CD8-positive, alpha-beta memory T cell (primary cell): ENCODE results near the gene HOXC13. TPM values are rescaled to one million over a fixed set of nuclear protein-coding genes. Genes with fewer than 3 reads are reported as not detected.

Experiments used
- CTCF ChIA-PET: fragments of 350-600 bp; sonication (Branson Sonifier 250); formaldehyde crosslinking; loops from one replicate; lab custom pipeline; 2021; ENCODE audit warnings: antibody characterized with exemption; lab: Charles Lee
- POLR2A ChIA-PET: fragments of 350-600 bp; sonication (Branson Sonifier 250); formaldehyde crosslinking; loops from one replicate; lab custom pipeline; 2021; ENCODE audit warnings: antibody characterized with exemption; lab: Charles Lee
- DNase-seq, 5 donors: peaks; one replicate each; pipeline versions ENCODE4 v3.0.0 to v3.0.0-alpha.2; 2020 to 2022; ENCODE audit warnings: mixed read lengths in 1 of 5
- H3K27ac ChIP-seq: one replicate; pipeline ENCODE4 v1.7.0; 2013; ENCODE audit warnings: low read depth, mild to moderate bottlenecking, low read length, moderate library complexity
- H3K27me3 ChIP-seq: 2 replicates; pipeline ENCODE4 v1.7.0; 2013; ENCODE audit warnings: low read length, mild to moderate bottlenecking; ENCODE audit not compliant: insufficient read depth, poor library complexity, severe bottlenecking
- H3K36me3 ChIP-seq: 2 replicates; pipeline ENCODE4 v1.7.0; 2013; ENCODE audit warnings: mild to moderate bottlenecking, low read length, moderate library complexity; ENCODE audit not compliant: insufficient read depth
- H3K4me1 ChIP-seq: 2 replicates; pipeline ENCODE4 v1.7.0; 2013; ENCODE audit warnings: mild to moderate bottlenecking, low read length, moderate library complexity; ENCODE audit not compliant: insufficient read depth
- H3K4me3 ChIP-seq: 2 replicates; pipeline ENCODE4 v1.7.0; 2013; ENCODE audit warnings: mild to moderate bottlenecking, low read length
- H3K9me3 ChIP-seq: 2 replicates; pipeline ENCODE4 v1.7.0; 2013; ENCODE audit warnings: mild to moderate bottlenecking, low read length
- H3K27ac Mint-ChIP-seq, 8 donors: one replicate each; pipeline ENCODE4 v1.8.0; 2020 to 2021; ENCODE audit warnings: mixed read lengths in 8 of 8, mild to moderate bottlenecking in 6 of 8, inconsistent platforms in 3 of 8, moderate library complexity in 3 of 8
- H3K27me3 Mint-ChIP-seq, 2 donors: one replicate each; pipeline ENCODE4 v1.8.0; 2020 to 2021; ENCODE audit warnings: mixed read lengths in 2 of 2, mild to moderate bottlenecking in 1 of 2, moderate library complexity in 1 of 2
- H3K36me3 Mint-ChIP-seq, 3 donors: one replicate each; pipeline ENCODE4 v1.8.0; 2020 to 2021; ENCODE audit warnings: mixed read lengths in 3 of 3, inconsistent platforms in 1 of 3, mild to moderate bottlenecking in 1 of 3
- H3K4me1 Mint-ChIP-seq, 3 donors: one replicate each; pipeline ENCODE4 v1.8.0; 2020 to 2021; ENCODE audit warnings: mixed read lengths in 3 of 3, inconsistent platforms in 1 of 3, mild to moderate bottlenecking in 1 of 3
- H3K4me3 Mint-ChIP-seq, 7 donors: one replicate each; pipeline ENCODE4 v1.8.0; 2020 to 2021; ENCODE audit warnings: mixed read lengths in 7 of 7, mild to moderate bottlenecking in 6 of 7, moderate library complexity in 4 of 7, inconsistent platforms in 2 of 7
- H3K9me3 Mint-ChIP-seq, 5 donors: one replicate each; pipeline ENCODE4 v1.8.0; 2020 to 2022; ENCODE audit warnings: mixed read lengths in 5 of 5, mild to moderate bottlenecking in 3 of 5, moderate library complexity in 2 of 5, inconsistent platforms in 1 of 5
- polyA plus RNA-seq: library from polyadenylated mRNA; unstranded; fragments of 300-500 nt; fragmentation: Illumina TruSeq; gene quantifications from one replicate; pipeline ENCODE4 v1.2.3, GENCODE V29; 2021
- total RNA-seq, 2 experiments: library from RNA; stranded (reverse); gene quantifications; one replicate each; pipeline ENCODE4 v1.2.3, GENCODE V29; 2021

HOXC13 gene
- total and polyA plus RNA-seq, 3 experiments from 2014 or later, result not detected

DNA sequence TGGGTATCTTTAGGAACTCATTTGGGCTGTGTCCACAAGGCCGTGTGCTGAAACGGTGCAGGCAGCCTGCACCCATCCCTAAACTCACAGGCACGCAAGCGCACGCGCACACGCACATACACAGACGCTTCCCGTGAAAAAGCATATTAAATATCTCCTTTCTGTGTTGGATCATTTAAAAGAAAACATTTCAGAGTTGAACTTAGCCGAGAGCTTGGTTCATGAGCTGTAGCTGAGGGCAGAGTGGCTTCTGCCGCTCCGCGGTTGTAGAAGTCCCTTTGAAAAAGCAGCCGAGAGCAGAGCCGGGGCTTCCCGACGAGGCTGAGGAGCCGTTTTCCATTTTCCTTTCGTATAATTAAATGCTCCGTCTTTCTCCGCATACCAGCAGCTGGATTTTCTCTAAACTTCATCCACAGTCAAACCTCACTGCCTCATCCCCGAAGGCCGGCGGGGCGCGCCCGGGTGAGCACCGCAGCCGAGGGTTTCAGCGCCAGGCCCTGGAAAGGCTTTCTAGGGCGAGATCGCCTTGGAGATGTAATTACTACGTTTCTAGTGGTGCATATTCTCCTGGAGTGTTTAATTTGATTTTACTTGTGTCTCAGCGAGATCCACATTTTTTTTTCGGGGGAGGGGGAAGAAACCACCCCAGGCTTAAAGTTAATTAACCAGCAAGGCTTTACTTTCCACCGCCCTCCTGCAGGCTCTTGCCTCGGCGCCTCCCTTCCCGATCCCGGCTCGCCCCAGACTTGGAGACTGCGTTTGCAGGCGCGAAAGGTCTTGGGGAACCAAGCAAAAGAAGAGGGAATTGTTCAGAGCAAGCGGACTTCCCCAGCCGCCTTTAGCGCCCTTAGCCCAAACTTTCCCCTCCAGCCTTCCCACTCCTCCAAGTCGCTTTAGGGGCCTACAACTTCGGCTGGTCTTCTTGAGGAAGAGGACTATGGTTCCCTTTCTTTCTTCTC lies 3.0 kb upstream of the HOXC13 start:
- peaks cover 10% of the 10 kb centered on the region for H3K4me1 ChIP-seq
- DNase-seq, result no peak
- H3K4me3 ChIP-seq, result no peak overlapping the region
- ChIA-PET POLR2A (no interaction called here), CTCF (no interaction called here)
- H3K36me3 ChIP-seq, result no peaks in the 10 kb centered on the region
- H3K27ac ChIP-seq, result no peak overlapping the region
- H3K27me3 ChIP-seq, result peaks cover 67% of the 10 kb centered on the region
- Mint-ChIP-seq H3K27me3 (peaks cover 80 to 86% of the 10 kb centered on the region in 2 donors), H3K36me3 (no peaks in the 10 kb centered on the region), H3K27ac (peak overlapping the region in 2 of 8 donors; percentile 29 to 66), H3K9me3 (no peaks in the 10 kb centered on the region), H3K4me1 (peaks cover 11 to 18% (median 12%) of the 10 kb centered on the region in 3 donors), H3K4me3 (peak overlapping the region in 4 of 7 donors; percentile 12 to 44 (median 16))
- H3K9me3 ChIP-seq, result no peaks in the 10 kb centered on the region

DNA sequence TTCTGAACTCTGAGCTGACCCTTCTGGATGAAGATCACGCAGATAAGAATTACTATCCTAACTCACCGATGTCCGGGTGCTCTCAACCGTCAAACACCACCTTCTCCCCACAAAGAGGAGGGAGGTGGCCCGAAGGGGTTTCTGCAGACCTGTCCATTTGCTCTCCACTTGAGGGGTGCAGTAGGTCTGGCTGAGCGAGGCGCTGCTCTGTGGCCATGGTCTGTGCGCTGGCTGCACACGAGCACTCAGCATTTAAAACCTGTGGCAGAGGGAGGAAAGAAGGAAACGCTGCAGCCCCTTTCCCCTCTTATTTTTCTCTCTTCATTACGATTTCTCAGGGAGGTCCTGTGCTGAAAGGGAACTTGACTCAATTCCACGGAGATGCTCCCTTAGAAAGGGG lies 1.5 kb upstream of the HOXC13 start:
- H3K4me1 ChIP-seq, result peaks cover 10% of the 10 kb centered on the region
- H3K27ac ChIP-seq, result no peak overlapping the region
- H3K9me3 ChIP-seq, result no peaks in the 10 kb centered on the region
- peak overlapping the region in 2 of 8 donors; percentile 12 to 52 for H3K27ac Mint-ChIP-seq
- POLR2A ChIA-PET, result no interaction called here
- peaks cover 0 to 2% (median 0%) of the 10 kb centered on the region in 5 donors for H3K9me3 Mint-ChIP-seq
- H3K36me3 Mint-ChIP-seq, result no peaks in the 10 kb centered on the region
- no peak for DNase-seq
- H3K36me3 ChIP-seq, result no peaks in the 10 kb centered on the region
- H3K4me3 Mint-ChIP-seq, result peak overlapping the region in 2 of 7 donors; percentile 19 to 25
- H3K27me3 Mint-ChIP-seq, result peaks cover 85 to 88% of the 10 kb centered on the region in 2 donors
- CTCF ChIA-PET, result no interaction called here
- H3K27me3 ChIP-seq, result peaks cover 68% of the 10 kb centered on the region
- H3K4me1 Mint-ChIP-seq, result peaks cover 11 to 18% (median 12%) of the 10 kb centered on the region in 3 donors
- no peak overlapping the region for H3K4me3 ChIP-seq

DNA sequence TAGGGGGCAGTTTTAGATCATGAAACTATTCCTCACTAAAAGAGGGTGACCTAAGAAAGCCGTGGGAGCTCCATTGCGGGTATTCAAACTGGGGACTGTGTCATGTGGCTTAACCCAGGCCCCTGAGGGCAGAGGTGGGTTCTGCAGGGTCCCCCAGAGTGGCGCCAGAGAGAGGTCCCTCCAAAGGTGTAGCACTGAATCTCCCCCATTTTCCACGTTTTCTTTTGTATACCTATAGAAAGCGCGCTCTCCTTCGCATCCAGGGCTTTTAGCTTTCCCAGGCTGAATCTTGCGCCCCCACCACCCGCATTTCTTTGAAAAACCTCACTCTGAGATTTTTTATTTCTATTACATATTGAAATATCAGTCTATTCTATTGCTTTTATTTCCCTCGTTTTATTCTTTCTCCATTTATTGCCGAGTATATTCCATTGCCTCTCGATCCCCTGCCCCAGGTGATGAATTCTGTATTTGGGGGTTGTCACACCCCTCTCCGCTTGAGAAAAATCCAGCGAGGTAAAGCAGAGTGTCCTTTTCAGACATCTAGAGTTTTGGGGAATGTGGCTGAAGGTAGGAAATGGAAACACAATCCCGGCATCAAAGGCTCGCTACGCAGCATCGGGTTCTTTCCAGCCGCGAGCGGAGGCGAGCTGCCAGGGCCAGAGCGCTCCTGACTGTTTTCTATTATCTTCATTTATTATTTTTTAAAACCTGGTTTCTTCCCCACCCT lies 870 bp upstream of the HOXC13 start:
- ChIA-PET CTCF (no interaction called here), POLR2A (no interaction called here)
- Mint-ChIP-seq H3K9me3 (peaks cover 0 to 2% (median 0%) of the 10 kb centered on the region in 5 donors), H3K27me3 (peaks cover 85 to 88% of the 10 kb centered on the region in 2 donors), H3K4me3 (peak overlapping the region in 3 of 7 donors; percentile 16 to 23 (median 19)), H3K4me1 (peaks cover 11 to 18% (median 12%) of the 10 kb centered on the region in 3 donors), H3K36me3 (no peaks in the 10 kb centered on the region), H3K27ac (no peak overlapping the region)
- Histone ChIP-seq H3K36me3 (no peaks in the 10 kb centered on the region), H3K4me1 (peaks cover 10% of the 10 kb centered on the region), H3K27me3 (peaks cover 66% of the 10 kb centered on the region), H3K4me3 (no peak overlapping the region), H3K9me3 (no peaks in the 10 kb centered on the region), H3K27ac (no peak overlapping the region)
- no peak for DNase-seq

DNA sequence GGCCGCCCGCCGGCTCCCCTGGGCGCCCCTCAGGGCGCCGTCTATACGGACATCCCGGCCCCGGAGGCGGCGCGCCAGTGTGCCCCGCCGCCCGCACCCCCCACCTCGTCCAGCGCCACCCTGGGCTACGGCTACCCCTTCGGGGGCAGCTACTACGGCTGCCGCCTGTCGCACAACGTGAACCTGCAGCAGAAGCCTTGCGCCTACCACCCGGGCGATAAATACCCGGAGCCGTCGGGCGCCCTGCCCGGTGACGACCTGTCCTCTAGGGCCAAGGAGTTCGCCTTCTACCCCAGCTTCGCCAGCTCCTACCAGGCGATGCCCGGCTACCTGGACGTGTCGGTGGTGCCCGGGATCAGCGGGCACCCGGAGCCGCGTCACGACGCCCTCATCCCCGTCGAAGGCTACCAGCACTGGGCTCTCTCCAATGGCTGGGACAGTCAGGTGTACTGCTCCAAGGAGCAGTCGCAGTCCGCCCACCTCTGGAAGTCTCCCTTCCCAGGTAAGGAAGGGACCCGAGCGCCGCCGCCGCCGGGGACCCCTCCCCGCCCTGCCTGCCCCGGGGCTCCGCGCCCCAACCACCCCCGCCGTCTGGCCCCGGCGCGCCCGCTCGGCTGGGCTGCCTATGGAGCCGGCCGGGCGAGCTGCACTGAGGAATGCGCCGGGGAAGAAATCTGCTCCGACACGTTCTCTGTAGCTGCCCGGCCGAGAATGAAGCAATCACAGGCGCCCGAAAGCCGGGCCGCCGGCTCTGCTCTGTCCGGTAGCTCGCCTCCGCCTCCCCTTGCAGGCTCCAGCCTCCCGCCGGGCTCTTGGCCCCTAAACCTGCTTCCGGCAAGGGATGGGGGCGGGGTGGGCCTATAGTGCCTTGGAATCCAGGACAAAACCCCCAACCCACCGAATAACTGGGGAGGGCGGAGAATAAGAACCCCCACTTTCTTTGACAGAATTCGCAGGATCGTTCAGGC lies 794 bp downstream of the HOXC13 start:
- peaks cover 10% of the 10 kb centered on the region for H3K4me1 ChIP-seq
- H3K9me3 ChIP-seq, result no peaks in the 10 kb centered on the region
- CTCF ChIA-PET, result no interaction called here

DNA sequence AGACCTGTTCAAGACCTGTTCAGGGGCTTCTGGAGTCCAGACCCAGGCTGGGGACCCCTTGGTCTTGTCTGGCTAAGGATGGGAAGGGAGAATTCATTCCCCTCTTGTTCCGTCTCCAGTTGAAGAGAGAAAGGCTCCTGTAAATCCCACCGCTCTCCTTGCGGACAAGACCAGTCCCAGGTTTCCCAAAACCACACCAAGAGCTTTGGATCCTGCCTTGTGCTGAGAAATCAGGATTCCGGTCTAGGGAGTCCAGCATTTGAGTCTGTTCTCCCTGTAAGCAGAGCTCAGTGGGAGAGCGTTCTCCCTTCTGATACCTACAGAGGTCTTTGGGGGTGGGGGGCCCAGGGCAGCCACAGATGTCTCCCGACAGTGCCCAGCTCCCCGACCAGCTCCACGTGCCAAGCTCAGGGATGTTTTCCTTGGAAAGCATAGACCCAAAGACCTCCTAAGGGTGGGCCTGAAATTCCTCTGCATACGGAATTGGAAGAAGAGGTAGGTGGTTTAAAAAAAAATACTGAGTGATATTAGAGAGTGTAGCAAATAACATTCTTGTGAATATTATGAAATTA lies 1.9 kb downstream of the HOXC13 start:
- Mint-ChIP-seq H3K4me1 (peaks cover 6 to 19% (median 12%) of the 10 kb centered on the region in 3 donors), H3K4me3 (peak overlapping the region in 1 of 7 donors; percentile 11), H3K36me3 (no peaks in the 10 kb centered on the region), H3K9me3 (peaks cover 0 to 2% (median 0%) of the 10 kb centered on the region in 5 donors), H3K27me3 (peaks cover 82 to 88% of the 10 kb centered on the region in 2 donors), H3K27ac (peak overlapping the region in 1 of 8 donors; percentile 6)
- ChIA-PET CTCF (no interaction called here), POLR2A (no interaction called here)
- Histone ChIP-seq H3K9me3 (no peaks in the 10 kb centered on the region), H3K36me3 (no peaks in the 10 kb centered on the region), H3K4me3 (no peak overlapping the region), H3K27ac (no peak overlapping the region), H3K27me3 (peaks cover 76% of the 10 kb centered on the region), H3K4me1 (peaks cover 5% of the 10 kb centered on the region)
- no peak for DNase-seq

More for the DNA sequence above, 794 bp downstream of the HOXC13 start:
- no peak overlapping the region for H3K4me3 ChIP-seq
- no peaks in the 10 kb centered on the region for H3K36me3 ChIP-seq
- H3K4me3 Mint-ChIP-seq, result peak overlapping the region in 2 of 7 donors; percentile 40 to 56
- no peaks in the 10 kb centered on the region for H3K36me3 Mint-ChIP-seq
- H3K4me1 Mint-ChIP-seq, result peaks cover 11 to 18% (median 12%) of the 10 kb centered on the region in 3 donors
- no peak for DNase-seq
- peak overlapping the region in 2 of 8 donors; percentile 6 to 89 for H3K27ac Mint-ChIP-seq
- H3K27me3 Mint-ChIP-seq, result peaks cover 81 to 88% of the 10 kb centered on the region in 2 donors
- no peak overlapping the region for H3K27ac ChIP-seq
- peaks cover 0 to 2% (median 0%) of the 10 kb centered on the region in 5 donors for H3K9me3 Mint-ChIP-seq
- H3K27me3 ChIP-seq, result peaks cover 68% of the 10 kb centered on the region
- POLR2A ChIA-PET, result no interaction called here

DNA sequence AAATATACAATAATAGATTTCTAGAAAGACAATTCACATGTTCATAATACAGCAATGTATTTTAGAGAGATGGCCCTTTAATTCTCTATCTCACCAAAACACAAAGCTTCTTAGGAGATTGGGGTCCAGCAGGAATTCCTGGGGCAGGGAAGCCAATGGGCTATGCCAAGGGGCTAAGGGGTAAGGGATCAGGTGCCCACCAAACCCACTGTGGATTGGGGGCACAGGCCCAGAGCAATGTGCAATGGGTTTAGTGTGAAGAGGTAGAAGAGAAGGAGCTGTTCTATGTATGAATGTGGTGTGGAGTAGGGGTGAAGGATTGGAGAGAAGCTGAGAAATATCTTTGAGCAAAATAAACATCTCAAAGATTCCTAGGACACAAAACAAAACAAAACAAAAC lies 2.6 kb downstream of the HOXC13 start:
- no peak for DNase-seq
- peaks cover 3 to 13% (median 6%) of the 10 kb centered on the region in 3 donors for H3K4me1 Mint-ChIP-seq
- ChIA-PET CTCF (no interaction called here), POLR2A (no interaction called here)
- H3K9me3 Mint-ChIP-seq, result peaks cover 0 to 2% (median 0%) of the 10 kb centered on the region in 5 donors
- no peaks in the 10 kb centered on the region for H3K36me3 Mint-ChIP-seq
- peak overlapping the region in 1 of 8 donors; percentile 12 for H3K27ac Mint-ChIP-seq
- H3K4me1 ChIP-seq, result no peaks in the 10 kb centered on the region
- no peaks in the 10 kb centered on the region for H3K9me3 ChIP-seq
- no peak overlapping the region for H3K4me3 Mint-ChIP-seq
- no peak overlapping the region for H3K27ac ChIP-seq
- peaks cover 82 to 88% of the 10 kb centered on the region in 2 donors for H3K27me3 Mint-ChIP-seq
- H3K4me3 ChIP-seq, result no peak overlapping the region
- no peaks in the 10 kb centered on the region for H3K36me3 ChIP-seq
- H3K27me3 ChIP-seq, result peaks cover 76% of the 10 kb centered on the region

DNA sequence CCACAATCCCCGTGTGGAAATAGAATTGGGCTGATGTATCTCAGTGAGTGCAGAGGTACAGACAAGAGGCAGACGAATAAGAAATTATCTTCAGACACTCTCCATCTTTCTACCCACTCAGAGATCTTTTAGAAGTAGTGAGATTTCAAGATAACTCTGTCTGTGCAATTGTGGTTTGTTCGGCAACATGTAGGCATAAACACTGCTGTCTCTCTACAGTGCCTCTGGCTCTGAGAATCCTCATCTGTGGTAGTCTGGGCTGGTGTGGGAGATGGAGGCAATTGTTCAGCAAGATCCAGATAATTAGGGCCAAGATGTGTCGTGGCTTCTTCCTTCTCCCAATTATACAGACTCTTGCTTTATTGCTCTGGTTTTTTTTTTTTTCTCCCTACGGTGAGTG lies 3.1 kb downstream of the HOXC13 start:
- CTCF ChIA-PET, result no interaction called here
- POLR2A ChIA-PET, result no interaction called here
- H3K27me3 ChIP-seq, result peaks cover 76% of the 10 kb centered on the region

More for the DNA sequence above, 3.1 kb downstream of the HOXC13 start:
- Mint-ChIP-seq H3K27me3 (peaks cover 82 to 88% of the 10 kb centered on the region in 2 donors), H3K36me3 (no peaks in the 10 kb centered on the region), H3K4me3 (no peak overlapping the region), H3K27ac (peak overlapping the region in 2 of 8 donors; percentile 12 to 30), H3K4me1 (peaks cover 3 to 13% (median 6%) of the 10 kb centered on the region in 3 donors), H3K9me3 (peaks cover 0 to 2% (median 0%) of the 10 kb centered on the region in 5 donors)
- Histone ChIP-seq H3K36me3 (no peaks in the 10 kb centered on the region), H3K9me3 (no peaks in the 10 kb centered on the region), H3K4me1 (no peaks in the 10 kb centered on the region), H3K27ac (no peak overlapping the region), H3K4me3 (no peak overlapping the region)
- no peak for DNase-seq
